HG02973 (cell line): Measurements from ENCODE around the gene DSCAM.

Experiments
- ATAC-seq: cut with Tn5 transposase; IDR thresholded peaks from one replicate; pipeline ENCODE4 v1.9.1; 2021; ENCODE audit warnings: moderate library complexity; ENCODE audit not compliant: unreplicated experiment

The DSCAM gene

DNA sequence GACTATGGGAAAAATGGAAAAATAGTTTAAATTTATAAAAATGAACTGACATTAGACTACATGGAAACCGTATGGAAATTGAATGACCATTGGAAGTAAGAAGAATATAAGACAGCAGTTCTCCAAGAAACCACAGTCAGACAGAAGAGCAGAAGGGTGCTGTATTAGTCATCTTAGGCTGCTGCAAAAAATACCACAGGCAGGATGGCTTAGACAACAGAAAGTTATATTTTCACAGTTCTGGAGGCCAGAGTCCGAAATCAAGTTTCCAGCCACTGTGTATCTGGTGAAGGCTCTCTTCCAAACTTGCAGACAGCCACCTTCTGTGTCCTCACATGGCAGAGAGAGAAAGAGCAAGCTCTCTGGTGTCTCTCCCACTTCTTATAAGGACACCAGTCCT is 175.2 kb downstream of the DSCAM start:
- no peak for ATAC-seq

- ATAC-seq = no peak
Observed at GRCh38 chr21:40668555-40669275, 178.2 kb downstream of the DSCAM start.

GRCh38 chr21:40667967-40668366 is 179.0 kb downstream of the DSCAM start:
- no peak for ATAC-seq

- no peak for ATAC-seq
Observed at GRCh38 chr21:40662889-40663288, 184.1 kb downstream of the DSCAM start.

- no peak for ATAC-seq
Observed at GRCh38 chr21:40660461-40660860, 186.5 kb downstream of the DSCAM start.

DNA sequence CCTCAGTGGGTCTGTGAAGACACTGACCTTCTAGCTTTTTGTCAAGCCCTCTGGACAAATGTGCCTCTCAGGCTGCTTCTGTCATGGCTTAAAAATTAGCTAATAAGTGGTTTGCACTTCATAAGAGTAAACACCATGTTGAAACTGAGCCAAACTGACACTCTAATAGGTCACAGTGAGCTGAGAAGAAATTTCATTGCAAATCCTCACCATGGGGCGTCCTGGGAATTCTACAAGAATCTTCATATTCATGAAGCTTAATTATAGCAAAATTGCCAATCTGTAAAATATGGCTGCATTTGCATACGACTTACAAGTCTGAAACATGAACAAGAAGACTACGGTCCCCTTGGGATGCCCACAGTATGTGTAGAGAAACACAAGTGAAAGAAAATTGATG is 188.6 kb downstream of the DSCAM start:
- ATAC-seq = no peak

DNA sequence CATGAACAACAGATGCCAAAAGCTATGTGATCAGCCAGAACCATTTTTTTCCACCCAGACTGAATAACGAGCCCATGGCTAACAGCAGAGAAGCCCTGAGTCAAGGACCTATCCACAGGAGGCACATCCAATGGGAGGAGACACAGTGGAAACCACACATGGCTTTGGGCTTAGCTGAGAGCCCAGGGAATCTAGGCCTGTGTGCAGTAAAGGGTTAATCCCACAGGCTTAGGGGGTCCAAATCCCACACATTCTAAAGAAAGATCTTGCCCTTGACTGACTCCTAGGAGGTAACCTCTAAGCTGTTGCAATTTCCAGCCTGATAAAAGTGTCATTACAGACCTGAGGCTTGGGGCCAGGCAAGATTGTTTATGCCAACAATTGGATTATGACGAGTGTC is 194.5 kb downstream of the DSCAM start:
- no peak for ATAC-seq

- ATAC-seq = no peak
Observed at GRCh38 chr21:40647706-40648105, 199.3 kb downstream of the DSCAM start.

DNA sequence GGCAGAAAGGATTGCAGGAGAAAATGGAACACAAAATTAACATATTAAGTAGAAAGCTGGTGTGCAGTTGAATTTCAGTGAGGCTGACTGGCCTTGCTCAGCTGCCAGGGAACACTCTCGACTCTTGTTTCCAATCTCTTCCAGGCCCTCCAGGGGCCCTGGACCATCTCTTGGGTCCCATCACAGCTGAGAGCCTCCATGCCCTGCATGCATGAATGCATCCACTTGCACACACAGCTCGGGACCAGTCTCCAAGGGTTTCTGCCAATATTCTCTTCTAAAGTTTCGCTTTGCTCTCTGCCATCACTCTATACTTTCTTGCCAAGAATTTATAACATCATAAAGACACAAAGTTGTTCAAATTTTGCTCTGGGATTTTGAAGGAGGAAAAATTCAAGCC is 200.3 kb downstream of the DSCAM start:
- no peak for ATAC-seq

DNA sequence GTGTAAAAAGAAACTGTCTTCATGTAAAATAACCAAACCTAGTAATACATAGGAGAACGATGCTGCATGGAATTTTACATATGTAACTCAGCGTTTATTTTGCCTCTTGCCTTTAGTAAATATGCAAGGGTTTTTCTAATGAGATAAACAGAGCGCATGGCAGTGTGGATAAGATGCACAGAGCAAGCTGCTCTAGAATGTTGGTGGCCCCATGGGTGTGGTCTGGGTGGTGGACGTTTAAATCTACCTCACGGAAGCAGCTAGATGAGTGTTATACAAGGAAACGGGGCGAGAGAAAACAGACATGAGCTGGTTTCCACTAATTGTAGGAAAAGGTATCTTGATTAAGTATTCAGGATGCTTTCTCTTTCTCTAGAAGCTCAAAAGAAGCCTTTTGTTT is 205.9 kb downstream of the DSCAM start:
- ATAC-seq = no peak

DNA sequence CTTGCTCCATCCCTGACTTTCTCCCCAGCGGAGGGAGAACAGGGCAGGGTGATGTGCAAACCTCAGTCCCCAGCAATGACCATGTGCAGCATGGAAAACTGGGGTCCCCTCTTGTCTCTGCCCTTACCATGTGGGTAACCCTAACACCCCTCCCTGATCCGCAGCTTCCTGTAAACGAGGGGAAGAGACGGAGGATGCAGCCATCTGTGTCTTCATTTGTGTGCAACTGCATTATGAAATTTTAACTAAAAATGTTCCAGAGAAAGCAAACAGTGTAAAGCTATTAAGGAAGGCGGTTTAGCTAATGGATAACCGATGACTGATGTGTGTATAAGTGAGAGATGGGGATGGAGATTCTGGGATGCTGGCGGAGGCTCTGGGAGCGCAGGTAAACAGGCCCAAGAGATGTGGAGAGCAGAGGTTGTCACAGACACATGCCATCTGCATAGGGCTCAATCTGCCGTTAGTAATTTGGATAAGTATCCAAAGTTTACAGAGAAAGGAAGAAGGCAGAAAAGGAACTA is 206.6 kb downstream of the DSCAM start:
- ATAC-seq = no peak

- ATAC-seq = no peak
Observed at GRCh38 chr21:40639616-40640194, 207.3 kb downstream of the DSCAM start.

- ATAC-seq = no peak
Observed at GRCh38 chr21:40638466-40639251, 208.3 kb downstream of the DSCAM start.

- no peak for ATAC-seq
Observed at GRCh38 chr21:40636026-40636425, 210.9 kb downstream of the DSCAM start.

DNA sequence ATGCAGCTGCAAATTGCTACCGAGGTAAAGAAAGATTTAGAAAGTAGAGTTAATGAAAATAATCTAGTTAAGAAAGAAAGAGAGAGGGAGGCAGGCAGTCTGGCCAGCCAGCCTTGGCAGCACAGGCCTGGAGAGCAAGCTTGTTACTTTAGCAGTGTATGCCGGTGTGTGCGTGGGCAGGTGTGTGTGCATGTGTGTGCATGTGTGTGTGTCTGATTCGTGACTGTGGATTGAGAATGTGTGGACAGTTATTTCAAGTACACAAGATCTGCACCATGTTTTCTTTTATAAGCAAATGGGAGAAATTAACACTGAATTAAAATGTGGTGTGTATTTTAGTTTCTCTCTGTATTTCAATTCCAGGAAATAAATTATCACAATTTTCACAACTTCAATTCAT is 211.6 kb downstream of the DSCAM start:
- ATAC-seq = no peak

DNA sequence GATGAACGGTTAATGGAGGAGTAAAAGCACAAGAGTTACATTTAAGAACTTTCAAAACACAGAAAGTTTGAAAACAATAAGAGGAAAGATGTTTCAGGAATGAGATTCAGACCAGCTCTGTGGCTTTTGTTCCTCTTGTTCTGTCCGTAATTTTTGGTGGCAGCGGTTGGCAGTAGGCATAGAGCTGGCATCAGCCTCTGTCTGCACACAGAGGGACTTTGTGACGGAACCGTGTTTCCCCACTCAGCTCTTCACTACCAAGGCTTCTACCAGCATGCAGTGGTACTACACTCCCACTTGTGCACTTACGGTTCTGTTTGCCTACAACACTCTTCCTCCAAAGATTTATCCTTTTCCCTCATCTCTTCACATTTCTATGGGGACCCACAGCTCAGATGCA is 212.8 kb downstream of the DSCAM start:
- ATAC-seq = no peak

DNA sequence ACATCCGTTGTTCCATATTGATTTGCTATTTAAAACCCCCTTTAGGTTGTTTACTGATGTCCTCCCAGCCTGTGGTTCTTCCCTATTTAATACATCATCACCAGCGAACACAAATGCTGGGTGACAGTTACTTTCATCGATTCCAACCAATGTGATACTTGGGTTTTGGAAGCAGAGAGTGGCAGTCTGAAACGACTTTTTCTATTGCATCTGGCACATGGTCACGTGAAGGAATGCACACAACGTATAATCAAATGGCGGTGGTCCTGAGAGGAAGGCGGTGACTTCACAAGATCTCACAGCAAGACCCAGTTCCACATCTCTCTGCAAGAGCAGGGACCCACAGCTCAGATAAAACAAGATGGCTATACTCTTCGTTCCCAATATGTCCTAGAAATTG is 213.9 kb downstream of the DSCAM start:
- ATAC-seq = no peak

DNA sequence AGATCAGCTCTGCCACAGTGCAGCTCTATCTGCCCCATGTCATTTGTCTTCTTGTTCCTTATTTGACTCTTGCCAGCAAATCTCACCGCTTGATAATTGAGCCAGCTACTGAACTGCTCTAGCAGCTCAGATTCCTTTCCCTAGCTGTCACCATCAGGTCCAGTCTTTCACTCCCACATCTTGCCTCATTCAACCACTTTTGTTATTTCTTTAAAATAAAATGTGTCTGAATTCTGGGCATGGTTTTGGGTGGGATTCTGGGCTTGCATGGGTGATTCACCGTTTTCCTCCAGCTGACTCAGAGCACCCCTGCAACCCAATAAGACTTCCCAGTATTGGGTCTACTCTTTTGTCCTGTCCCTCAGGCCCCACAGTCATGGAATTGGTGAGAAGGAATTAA is 215.7 kb downstream of the DSCAM start:
- no peak for ATAC-seq

DNA sequence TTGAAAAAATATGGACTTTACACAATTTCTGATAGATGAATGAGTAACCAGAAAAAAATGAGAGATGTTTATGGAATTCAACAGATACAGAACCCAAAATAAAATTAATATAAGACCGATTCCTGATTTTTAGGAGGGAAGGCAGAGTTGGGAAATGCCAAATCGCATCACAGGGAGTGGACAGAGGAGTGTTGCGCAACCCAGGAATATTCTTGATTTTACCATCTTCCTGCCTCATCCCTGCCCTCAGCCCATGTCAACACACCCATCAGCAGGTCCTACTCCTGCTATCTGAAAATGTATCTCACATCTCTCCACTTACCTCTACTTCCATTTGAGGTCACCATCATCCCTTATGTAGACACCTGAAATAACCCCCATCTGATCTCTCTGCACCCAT is 221.0 kb downstream of the DSCAM start:
- no peak for ATAC-seq

DNA sequence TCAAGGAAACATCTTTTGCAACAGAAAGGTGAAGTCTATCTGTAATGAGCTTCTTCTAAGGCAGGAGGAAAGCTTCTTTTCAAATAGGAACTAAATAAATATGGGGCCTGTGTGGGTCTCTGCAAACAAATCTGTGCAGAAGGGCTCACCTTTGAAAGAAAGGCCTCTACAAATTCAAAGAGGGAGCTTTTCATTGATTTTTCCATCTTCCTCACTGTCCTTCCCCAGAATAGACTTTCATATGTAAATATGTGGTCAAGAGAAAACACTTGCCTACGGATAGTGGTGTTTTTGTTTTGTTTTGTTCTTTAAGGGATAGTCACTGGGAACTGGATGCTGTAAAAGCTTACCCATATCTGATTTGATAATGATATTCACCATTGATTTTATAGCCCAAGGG is 223.4 kb downstream of the DSCAM start:
- no peak for ATAC-seq

- no peak for ATAC-seq
Observed at GRCh38 chr21:40622531-40622930, 224.4 kb downstream of the DSCAM start.
